ENCODE results near the gene FKBP2. TPM values are rescaled to one million over a fixed set of nuclear protein-coding genes. Genes with fewer than 3 reads are reported as not detected.

The FKBP2 gene
- total and polyA plus RNA-seq, 5 experiments from 2014 or later = 24.1 to 91.8 (median 84.9) TPM

DNA sequence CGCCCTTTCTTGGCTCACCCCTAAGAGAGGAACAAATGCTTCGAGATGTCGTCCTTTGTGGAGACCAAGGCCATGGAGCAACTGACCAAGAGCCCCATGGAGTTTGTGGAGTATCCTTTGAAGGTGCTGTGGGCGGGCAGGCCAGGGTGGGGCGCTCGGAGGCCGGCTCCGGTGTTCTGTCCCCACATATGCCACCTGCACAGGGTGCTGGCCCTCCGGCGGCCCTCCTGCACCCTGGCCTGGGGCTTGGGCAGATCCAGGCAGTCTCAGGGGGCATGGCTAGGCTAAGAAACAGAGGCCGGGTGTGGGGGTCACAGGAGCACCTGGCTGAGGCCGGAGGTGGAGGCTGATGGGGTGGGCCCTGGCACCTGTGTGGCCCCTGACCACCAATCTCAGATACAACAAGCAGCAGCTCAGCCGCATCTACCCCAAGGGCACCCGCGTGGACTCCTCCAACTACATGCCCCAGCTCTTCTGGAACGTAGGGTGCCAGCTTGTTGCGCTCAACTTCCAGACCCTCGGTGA, 20.7 kb downstream of the FKBP2 start:
- peaks cover 0 to 4% (median 0%) of the 10 kb centered on the region in 4 donors for H3K4me1 Mint-ChIP-seq
- peaks cover 0 to 6% (median 4%) of the 10 kb centered on the region in 3 donors for H3K36me3 Mint-ChIP-seq

DNA sequence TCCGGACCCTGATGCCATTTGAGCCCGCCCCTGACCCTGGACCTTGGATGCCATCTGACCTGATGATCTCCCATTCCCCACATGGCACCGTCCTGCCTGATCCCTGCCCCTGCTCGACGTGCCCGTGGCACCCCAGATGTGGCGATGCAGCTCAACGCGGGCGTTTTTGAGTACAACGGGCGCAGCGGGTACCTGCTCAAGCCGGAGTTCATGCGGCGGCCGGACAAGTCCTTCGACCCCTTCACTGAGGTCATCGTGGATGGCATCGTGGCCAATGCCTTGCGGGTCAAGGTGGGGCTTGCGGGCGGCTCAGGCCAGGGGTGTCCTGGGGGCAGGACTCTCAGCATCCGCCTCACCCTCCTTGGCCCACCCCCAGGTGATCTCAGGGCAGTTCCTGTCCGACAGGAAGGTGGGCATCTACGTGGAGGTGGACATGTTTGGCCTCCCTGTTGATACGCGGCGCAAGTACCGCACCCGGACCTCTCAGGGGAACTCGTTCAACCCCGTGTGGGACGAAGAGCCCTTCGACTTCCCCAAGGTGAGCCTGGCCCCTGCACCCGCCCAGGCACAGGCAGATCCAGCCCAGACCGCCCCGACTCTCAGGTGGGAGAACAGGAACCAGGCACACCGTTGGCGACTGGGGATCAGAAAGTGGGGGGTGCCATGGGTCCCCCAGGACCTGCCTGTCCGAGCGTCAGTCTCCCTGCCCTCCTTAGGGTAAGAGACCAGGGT, 21.5 kb downstream of the FKBP2 start:
- H3K27me3 Mint-ChIP-seq = no peaks in the 10 kb centered on the region
- peaks cover 0 to 5% (median 4%) of the 10 kb centered on the region in 3 donors for H3K36me3 Mint-ChIP-seq
- H3K27ac Mint-ChIP-seq = no peak overlapping the region
- peaks cover 0 to 6% (median 0%) of the 10 kb centered on the region in 4 donors for H3K4me1 Mint-ChIP-seq
- peak in 1 of 10 donors; percentile 53 for DNase-seq
- no peak for ATAC-seq
- no peaks in the 10 kb centered on the region for H3K9me3 Mint-ChIP-seq
- POLR2A ChIA-PET = interaction anchor here (0.6 to 1.0 kb wide), 2 partner anchors 10 to 16 kb away, joined by 3 read pairs; no protein-coding TSS in a partner anchor
- no peak overlapping the region for H3K4me3 Mint-ChIP-seq

More for the DNA sequence above, 20.7 kb downstream of the FKBP2 start:
- POLR2A ChIA-PET = interaction anchor here (1.0 kb wide), 1 partner anchor 9 kb away, joined by 3 read pairs; no protein-coding TSS in a partner anchor
- ATAC-seq (no peak), DNase-seq (no peak)
- H3K4me3 Mint-ChIP-seq = peak overlapping the region in 1 of 10 donors; percentile 14
- no peak overlapping the region for H3K27ac Mint-ChIP-seq
- H3K27me3 Mint-ChIP-seq = no peaks in the 10 kb centered on the region
- H3K9me3 Mint-ChIP-seq = no peaks in the 10 kb centered on the region

DNA sequence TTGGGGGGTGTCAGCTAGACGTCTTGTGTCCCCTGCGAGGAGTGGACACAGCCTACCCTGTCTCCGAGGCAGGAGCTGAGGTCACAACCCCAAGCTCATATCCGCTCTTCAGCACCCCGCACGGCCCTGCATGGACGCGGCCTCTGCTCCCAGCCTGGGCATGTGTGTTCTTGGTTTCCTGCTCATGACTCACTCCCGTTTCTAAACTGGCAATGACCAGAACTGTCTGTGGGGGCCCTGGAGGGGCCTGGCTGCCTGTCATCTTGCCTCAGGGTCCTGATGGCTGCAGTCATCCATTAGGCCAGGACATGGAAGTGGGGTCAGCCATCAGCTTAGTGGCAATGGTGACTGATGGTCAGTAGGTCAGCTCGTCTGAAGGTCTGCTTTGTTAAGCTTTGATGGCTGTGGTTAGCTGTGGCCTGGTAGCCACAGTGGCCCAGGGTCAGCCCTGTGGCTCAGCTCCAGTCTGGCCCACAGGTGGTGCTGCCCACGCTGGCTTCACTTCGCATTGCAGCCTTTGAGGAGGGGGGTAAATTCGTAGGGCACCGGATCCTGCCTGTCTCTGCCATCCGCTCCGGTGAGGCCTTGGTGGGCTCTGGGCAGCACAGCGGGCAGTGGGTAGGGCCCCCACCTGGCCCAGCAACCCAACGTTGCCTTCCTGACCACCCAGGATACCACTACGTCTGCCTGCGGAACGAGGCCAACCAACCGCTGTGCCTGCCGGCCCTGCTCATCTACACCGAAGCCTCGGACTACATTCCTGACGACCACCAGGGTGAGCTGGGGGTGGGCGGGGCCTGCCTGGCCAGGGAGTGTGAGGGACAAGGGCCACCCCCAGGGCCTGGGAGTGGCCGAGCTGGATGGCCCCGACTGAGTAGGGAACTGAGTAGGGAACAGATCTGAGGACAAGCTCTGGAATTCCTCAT, 22.4 kb downstream of the FKBP2 start:
- Mint-ChIP-seq H3K4me3 (no peak overlapping the region), H3K36me3 (peaks cover 0 to 4% (median 0%) of the 10 kb centered on the region in 3 donors), H3K27ac (peak overlapping the region in 1 of 10 donors; percentile 44), H3K9me3 (no peaks in the 10 kb centered on the region), H3K4me1 (peaks cover 8 to 11% (median 8%) of the 10 kb centered on the region in 4 donors), H3K27me3 (no peaks in the 10 kb centered on the region)
- POLR2A ChIA-PET = interaction anchor here (0.6 to 1.6 kb wide), 4 partner anchors 9 to 17 kb away, joined by 3 to 6 read pairs (median 4); no protein-coding TSS in a partner anchor
- DNase-seq = no peak
- no peak for ATAC-seq

DNA sequence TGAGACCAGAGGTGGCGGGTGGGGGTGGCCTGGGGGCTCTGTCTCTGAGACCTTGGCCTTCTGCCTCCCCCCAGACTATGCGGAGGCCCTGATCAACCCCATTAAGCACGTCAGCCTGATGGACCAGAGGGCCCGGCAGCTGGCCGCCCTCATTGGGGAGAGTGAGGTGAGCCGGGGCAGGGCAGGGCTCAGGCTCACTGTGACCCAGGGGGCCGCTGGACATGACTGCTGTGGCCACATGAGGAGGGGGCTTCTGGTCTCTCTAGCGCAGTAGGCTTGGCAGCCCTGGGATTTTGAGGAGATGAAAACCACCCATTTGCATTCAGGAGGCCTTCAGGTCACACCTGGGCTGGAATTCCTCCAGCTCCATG, 23.0 kb downstream of the FKBP2 start:
- Mint-ChIP-seq H3K4me3 (no peak overlapping the region), H3K36me3 (peaks cover 0 to 4% (median 0%) of the 10 kb centered on the region in 3 donors), H3K9me3 (no peaks in the 10 kb centered on the region), H3K27ac (no peak overlapping the region), H3K4me1 (peaks cover 13 to 15% (median 14%) of the 10 kb centered on the region in 4 donors), H3K27me3 (no peaks in the 10 kb centered on the region)
- ATAC-seq = no peak
- POLR2A ChIA-PET = interaction anchor here (0.6 to 1.6 kb wide), 5 partner anchors 10 to 57 kb away, joined by 3 to 6 read pairs (median 4); partner anchors contain the start of gene FERMT3
- no peak for DNase-seq

DNA sequence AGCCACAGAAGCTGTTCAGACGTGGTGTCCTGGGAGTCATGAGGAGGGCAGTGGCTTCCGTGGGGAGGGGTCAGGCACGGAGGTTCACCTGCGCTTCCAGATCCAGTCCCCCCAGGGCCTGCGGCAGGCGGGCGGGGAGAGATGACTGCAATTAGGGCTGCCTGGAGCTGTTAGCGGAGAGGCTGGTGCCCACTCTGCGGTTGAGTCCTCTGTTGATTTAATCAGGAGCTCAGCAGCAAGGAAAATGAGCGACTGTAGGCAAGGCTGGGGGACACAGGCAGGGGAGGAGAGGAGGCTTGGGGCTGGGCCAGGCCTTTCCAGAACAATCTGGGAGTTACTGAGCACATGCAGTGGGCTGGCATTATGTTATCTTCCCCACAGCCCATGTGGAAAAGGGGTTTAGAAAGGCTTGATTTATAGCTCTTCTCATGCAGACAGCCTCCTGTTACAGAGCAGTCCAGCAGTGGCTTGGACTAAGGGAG, 23.5 kb downstream of the FKBP2 start:
- POLR2A ChIA-PET = interaction anchor here (0.6 to 1.6 kb wide), 6 partner anchors 10 to 57 kb away, joined by 3 to 6 read pairs (median 4); partner anchors contain the start of gene FERMT3

DNA sequence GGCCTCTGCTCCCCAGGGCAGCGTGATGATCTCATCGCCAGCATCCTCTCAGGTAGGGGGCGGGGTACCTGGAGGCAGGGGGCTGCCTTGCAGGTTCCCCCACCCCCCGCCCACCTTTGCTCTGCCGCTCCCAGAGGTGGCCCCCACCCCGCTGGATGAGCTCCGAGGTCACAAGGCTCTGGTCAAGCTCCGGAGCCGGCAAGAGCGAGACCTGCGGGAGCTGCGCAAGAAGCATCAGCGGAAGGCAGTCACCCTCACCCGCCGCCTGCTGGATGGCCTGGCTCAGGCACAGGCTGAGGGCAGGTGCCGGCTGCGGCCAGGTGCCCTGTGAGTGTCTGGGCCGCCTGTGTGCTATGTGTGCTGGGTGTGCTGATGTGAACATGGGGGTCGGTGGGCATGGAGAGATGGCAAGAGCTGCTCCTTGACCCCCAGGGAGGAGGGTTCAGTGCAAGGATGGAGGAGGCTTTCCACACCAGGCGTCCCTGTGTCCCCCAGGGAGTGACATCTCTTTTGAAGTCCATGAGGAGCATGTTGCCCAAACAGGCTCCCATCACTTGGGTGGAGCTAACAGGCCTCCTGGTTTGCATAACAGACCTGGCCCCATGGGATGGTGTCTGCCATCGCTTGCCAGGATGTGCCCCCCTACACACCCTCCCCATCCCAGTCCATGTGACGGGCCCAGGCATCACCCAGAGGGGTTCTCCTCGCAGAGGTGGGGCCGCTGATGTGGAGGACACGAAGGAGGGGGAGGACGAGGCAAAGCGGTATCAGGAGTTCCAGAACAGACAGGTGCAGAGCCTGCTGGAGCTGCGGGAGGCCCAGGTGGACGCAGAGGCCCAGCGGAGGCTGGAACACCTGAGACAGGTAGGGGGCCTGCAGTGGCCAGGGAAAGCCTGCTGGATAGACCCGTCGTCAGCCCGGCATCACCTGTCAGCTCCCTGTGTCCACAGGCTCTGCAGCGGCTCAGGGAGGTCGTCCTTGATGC, 24.6 kb downstream of the FKBP2 start:
- H3K4me3 Mint-ChIP-seq = peak overlapping the region in 1 of 10 donors; percentile 5
- no peaks in the 10 kb centered on the region for H3K9me3 Mint-ChIP-seq
- H3K36me3 Mint-ChIP-seq = no peaks in the 10 kb centered on the region
- H3K27me3 Mint-ChIP-seq = no peaks in the 10 kb centered on the region
- ATAC-seq = no peak
- POLR2A ChIA-PET = interaction anchor here (0.6 to 1.4 kb wide), 5 partner anchors 11 to 58 kb away, joined by 3 to 5 read pairs (median 3); partner anchors contain the start of gene FERMT3
- DNase-seq = no peak
- peak overlapping the region in 1 of 10 donors; percentile 69 for H3K27ac Mint-ChIP-seq
- H3K4me1 Mint-ChIP-seq = peaks cover 18 to 25% (median 20%) of the 10 kb centered on the region in 4 donors

More for the DNA sequence above, 23.5 kb downstream of the FKBP2 start:
- H3K27me3 Mint-ChIP-seq = no peaks in the 10 kb centered on the region
- no peak for DNase-seq
- H3K9me3 Mint-ChIP-seq = no peaks in the 10 kb centered on the region
- peaks cover 16 to 19% (median 17%) of the 10 kb centered on the region in 4 donors for H3K4me1 Mint-ChIP-seq
- no peak overlapping the region for H3K4me3 Mint-ChIP-seq
- ATAC-seq = no peak
- peaks cover 0 to 1% (median 0%) of the 10 kb centered on the region in 3 donors for H3K36me3 Mint-ChIP-seq
- peak overlapping the region in 2 of 10 donors; percentile 21 to 62 for H3K27ac Mint-ChIP-seq

DNA sequence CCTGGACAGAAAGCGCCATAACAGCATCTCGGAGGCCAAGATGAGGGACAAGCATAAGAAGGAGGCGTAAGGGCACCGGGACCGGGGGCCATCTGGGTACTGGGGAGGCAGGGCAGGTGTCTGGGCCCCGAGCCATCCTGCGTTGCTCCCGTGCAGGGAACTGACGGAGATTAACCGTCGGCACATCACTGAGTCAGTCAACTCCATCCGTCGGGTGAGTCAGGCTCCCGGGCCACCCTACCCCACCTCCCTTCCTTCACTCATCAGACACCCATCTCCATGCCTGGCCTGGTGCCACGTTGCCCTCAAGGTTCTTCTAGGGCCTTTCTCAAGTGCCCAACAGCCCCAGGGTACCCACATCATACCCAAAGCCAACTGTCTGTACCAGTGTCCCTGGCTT, 25.4 kb downstream of the FKBP2 start:
- ATAC-seq = no peak
- POLR2A ChIA-PET = interaction anchor here (0.6 to 6.2 kb wide), 3 partner anchors 10 to 60 kb away, joined by 3 to 106 read pairs (median 3); partner anchors contain the start of gene FERMT3
- H3K27me3 Mint-ChIP-seq = no peaks in the 10 kb centered on the region

DNA sequence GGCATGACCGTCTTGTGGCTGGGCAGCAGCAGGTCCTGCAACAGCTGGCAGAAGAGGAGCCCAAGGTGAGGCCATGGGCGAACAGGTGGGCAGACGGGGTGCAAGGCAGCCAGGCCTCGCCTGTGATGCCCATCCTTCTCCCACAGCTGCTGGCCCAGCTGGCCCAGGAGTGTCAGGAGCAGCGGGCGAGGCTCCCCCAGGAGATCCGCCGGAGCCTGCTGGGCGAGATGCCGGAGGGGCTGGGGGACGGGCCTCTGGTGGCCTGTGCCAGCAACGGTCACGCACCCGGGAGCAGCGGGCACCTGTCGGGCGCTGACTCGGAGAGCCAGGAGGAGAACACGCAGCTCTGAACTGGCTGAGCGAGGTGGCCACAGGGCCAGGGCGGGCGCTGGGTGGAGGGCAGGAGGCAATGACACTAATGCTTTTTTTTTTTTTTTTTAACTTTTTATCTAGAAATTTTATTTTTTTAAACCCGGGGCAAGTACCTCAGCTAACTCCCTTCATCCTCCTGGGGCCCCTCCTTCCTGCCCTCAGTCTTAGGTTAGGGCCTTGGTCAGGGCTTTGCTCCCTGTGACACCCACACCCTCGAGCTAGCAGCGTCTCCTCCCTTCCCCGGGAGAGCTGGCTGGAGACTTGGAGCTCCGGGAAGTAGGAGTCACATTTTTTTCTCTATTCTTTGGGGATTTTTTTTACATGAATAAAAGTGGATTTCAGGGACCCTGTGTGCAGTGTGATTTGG, 26.5 kb downstream of the FKBP2 start:
- Mint-ChIP-seq H3K4me3 (peak overlapping the region in 6 of 10 donors; percentile 16 to 97 (median 74)), H3K27me3 (no peaks in the 10 kb centered on the region), H3K27ac (peak overlapping the region in 6 of 10 donors; percentile 35 to 98 (median 76)), H3K4me1 (peaks cover 22 to 36% (median 25%) of the 10 kb centered on the region in 4 donors), H3K9me3 (no peaks in the 10 kb centered on the region), H3K36me3 (no peaks in the 10 kb centered on the region)
- POLR2A ChIA-PET = interaction anchor here (0.6 to 6.6 kb wide), 7 partner anchors 10 to 887 kb away, joined by 3 to 140 read pairs (median 69); partner anchors contain the start of genes BAD, FERMT3, FKBP2 and GPR137
- DNase-seq (no peak), ATAC-seq (no peak)

More for the DNA sequence above, 25.4 kb downstream of the FKBP2 start:
- H3K27ac Mint-ChIP-seq = no peak overlapping the region
- H3K9me3 Mint-ChIP-seq = no peaks in the 10 kb centered on the region
- no peaks in the 10 kb centered on the region for H3K36me3 Mint-ChIP-seq
- peak overlapping the region in 1 of 10 donors; percentile 5 for H3K4me3 Mint-ChIP-seq
- H3K4me1 Mint-ChIP-seq = peaks cover 18 to 26% (median 21%) of the 10 kb centered on the region in 4 donors
- DNase-seq = no peak

DNA sequence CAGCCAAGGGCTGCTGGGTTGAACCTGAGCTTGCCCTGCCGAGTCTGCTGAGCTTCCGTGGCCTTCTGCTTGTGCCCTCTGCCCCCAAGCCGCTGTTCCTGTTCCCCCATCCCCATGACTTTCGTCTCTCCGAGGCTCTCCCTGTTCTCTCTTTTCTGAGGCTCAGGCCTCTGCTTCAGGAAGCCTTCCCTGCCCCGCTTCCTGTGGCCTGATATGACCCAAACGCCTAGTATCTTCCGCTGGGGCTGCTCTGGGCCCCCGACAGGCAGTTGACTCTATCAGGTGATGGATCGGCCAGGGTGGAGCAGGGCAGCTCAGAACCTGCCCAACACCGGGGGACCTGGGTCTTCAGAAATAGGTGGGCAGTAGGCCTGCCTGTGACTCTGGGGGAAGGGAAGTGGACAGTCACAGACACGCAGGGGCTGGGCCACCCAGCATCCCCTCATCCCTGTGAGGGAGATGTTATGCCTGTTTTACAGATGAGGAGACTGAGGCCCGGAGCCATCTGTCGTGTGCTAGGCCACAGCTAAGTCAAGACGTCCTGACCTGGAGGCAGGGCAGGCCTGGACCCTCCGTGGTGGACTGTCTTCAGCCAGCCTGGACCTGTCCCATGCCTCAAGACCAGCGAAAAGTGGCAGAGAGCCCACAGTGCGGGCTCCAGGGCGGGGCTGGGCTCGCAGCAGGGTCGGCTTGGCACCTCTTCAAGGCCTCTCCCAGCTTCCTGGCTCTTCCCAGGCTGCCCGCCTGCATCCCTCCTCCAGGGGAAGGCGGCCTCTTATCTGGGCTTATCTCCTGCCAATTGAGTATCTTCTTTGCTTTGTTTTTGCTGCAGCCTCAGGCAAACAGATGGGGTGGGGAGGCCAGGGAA, 27.4 kb downstream of the FKBP2 start:
- peaks cover 20 to 37% (median 27%) of the 10 kb centered on the region in 4 donors for H3K4me1 Mint-ChIP-seq
- no peaks in the 10 kb centered on the region for H3K27me3 Mint-ChIP-seq

More for the DNA sequence above, 27.4 kb downstream of the FKBP2 start:
- Mint-ChIP-seq H3K9me3 (no peaks in the 10 kb centered on the region), H3K36me3 (no peaks in the 10 kb centered on the region), H3K4me3 (peak overlapping the region; percentile 86 to 99 (median 96)), H3K27ac (peak overlapping the region; percentile 92 to 100 (median 98))
- no peak for DNase-seq
- POLR2A ChIA-PET = interaction anchor here (0.6 to 6.6 kb wide), 16 partner anchors 10 to 1559 kb away, joined by 3 to 140 read pairs (median 15); partner anchors contain the start of genes BAD, ESRRA, FERMT3 and FKBP2
- ATAC-seq = no peak
